GM12892 (cell line): ENCODE measurements around the gene GATA1.

Experiments used
- POLR2A ChIP-seq: IDR thresholded peaks from 2 replicates; pipeline ENCODE4 v1.6.1; 2011; ENCODE audit warnings: low read depth, low read length, control low read depth
- POLR2AphosphoS5 ChIP-seq: IDR thresholded peaks from 2 replicates; pipeline ENCODE4 v1.6.1; 2011; ENCODE audit warnings: low read depth, low read length, control low read depth
- TAF1 ChIP-seq: IDR thresholded peaks from 2 replicates; pipeline ENCODE4 v1.6.1; 2011; ENCODE audit warnings: low read depth, mild to moderate bottlenecking, control low read depth, low read length, borderline replicate concordance

GRCh38 chrX:48824066-48824465 is 37.7 kb downstream of the GATA1 start:
- TF ChIP-seq POLR2A: no peak
- no peak for TF ChIP-seq POLR2AphosphoS5
- TF ChIP-seq TAF1: no peak
